ENCODE measurements around the gene DIAPH3. TPM values are rescaled to one million over a fixed set of nuclear protein-coding genes. Genes with fewer than 3 reads are reported as not detected.

DIAPH3 gene
- total RNA-seq, 4 donors from 2014 or later = 0.20 to 0.30 TPM; not detected in 2

DNA sequence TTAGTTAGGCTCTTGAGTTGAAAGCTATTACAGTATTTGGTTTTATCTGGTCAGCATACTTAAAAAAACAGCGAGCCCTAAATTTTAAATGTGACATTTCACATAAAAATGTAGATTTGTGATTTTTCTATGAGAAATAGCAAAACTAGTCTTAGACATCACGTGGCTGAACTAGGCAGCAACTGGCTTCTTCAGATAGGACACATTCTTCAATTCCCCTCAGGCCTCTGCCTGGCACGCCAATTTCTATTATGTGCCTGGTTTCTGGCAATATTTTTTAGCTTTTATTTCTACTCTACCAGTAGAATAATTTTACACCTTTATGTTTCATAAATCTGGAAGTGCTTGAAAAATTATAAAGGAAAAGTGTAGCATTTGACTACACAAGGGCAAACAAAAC, 433.7 kb downstream of the DIAPH3 start:
- Histone ChIP-seq H3K9me3 (no peaks in the 10 kb centered on the region), H3K27ac (no peak overlapping the region), H3K4me1 (no peaks in the 10 kb centered on the region), H3K36me3 (no peaks in the 10 kb centered on the region), H3K27me3 (no peaks in the 10 kb centered on the region), H3K4me3 (no peak overlapping the region)
- WGBS, 2 donors = 81 to 90% methylated on average over 3 of the region's 3 CpGs
- no peak for DNase-seq (ENCODE audit: low spot score in 2 of 2)
- TF ChIP-seq POLR2A (IDR thresholded peaks at IDR 0.05) (no peak), EP300 (IDR thresholded peaks at IDR 0.05) (no peak)
- TF ChIP-seq, protein P1, sequence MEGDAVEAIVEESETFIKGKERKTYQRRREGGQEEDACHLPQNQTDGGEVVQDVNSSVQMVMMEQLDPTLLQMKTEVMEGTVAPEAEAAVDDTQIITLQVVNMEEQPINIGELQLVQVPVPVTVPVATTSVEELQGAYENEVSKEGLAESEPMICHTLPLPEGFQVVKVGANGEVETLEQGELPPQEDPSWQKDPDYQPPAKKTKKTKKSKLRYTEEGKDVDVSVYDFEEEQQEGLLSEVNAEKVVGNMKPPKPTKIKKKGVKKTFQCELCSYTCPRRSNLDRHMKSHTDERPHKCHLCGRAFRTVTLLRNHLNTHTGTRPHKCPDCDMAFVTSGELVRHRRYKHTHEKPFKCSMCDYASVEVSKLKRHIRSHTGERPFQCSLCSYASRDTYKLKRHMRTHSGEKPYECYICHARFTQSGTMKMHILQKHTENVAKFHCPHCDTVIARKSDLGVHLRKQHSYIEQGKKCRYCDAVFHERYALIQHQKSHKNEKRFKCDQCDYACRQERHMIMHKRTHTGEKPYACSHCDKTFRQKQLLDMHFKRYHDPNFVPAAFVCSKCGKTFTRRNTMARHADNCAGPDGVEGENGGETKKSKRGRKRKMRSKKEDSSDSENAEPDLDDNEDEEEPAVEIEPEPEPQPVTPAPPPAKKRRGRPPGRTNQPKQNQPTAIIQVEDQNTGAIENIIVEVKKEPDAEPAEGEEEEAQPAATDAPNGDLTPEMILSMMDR (IDR thresholded peaks at IDR 0.05) = no peak

- Histone ChIP-seq H3K4me1 (no peaks in the 10 kb centered on the region), H3K36me3 (no peaks in the 10 kb centered on the region), H3K27me3 (no peaks in the 10 kb centered on the region), H3K9me3 (no peaks in the 10 kb centered on the region), H3K27ac (no peak overlapping the region), H3K4me3 (no peak overlapping the region)
- TF ChIP-seq, protein P1 (IDR thresholded peaks at IDR 0.05) = no peak
- TF ChIP-seq POLR2A (IDR thresholded peaks at IDR 0.05) (no peak), EP300 (IDR thresholded peaks at IDR 0.05) (no peak)
- 76 to 78% methylated on average over 3 of the region's 3 CpGs for WGBS, 2 donors
- no peak for DNase-seq (ENCODE audit: low spot score in 2 of 2)
Observed at GRCh38 chr13:59728896-59729545, 434.7 kb downstream of the DIAPH3 start.

- Histone ChIP-seq H3K36me3 (no peaks in the 10 kb centered on the region), H3K27me3 (no peaks in the 10 kb centered on the region), H3K4me3 (no peak overlapping the region), H3K27ac (no peak overlapping the region), H3K9me3 (no peaks in the 10 kb centered on the region), H3K4me1 (no peaks in the 10 kb centered on the region)
- 85 to 89% methylated on average over 6 of the region's 6 CpGs for WGBS, 2 donors
- TF ChIP-seq POLR2A (IDR thresholded peaks at IDR 0.05) (no peak), EP300 (IDR thresholded peaks at IDR 0.05) (no peak)
- TF ChIP-seq, protein P1 (IDR thresholded peaks at IDR 0.05) = no peak
- DNase-seq (ENCODE audit: low spot score in 2 of 2) = no peak
Observed at GRCh38 chr13:59721926-59722910, 441.5 kb downstream of the DIAPH3 start.

GRCh38 chr13:59715611-59716010, 448.1 kb downstream of the DIAPH3 start:
- WGBS, 2 donors = 97 to 98% methylated on average over 1 of the region's 1 CpG
- Histone ChIP-seq H3K27me3 (no peaks in the 10 kb centered on the region), H3K9me3 (no peaks in the 10 kb centered on the region), H3K4me3 (no peak overlapping the region), H3K36me3 (no peaks in the 10 kb centered on the region), H3K27ac (no peak overlapping the region), H3K4me1 (no peaks in the 10 kb centered on the region)
- no peak for TF ChIP-seq POLR2A (IDR thresholded peaks at IDR 0.05)
- no peak for TF ChIP-seq EP300 (IDR thresholded peaks at IDR 0.05)
- TF ChIP-seq, protein P1 (IDR thresholded peaks at IDR 0.05) = no peak
- no peak for DNase-seq (ENCODE audit: low spot score in 2 of 2)
